Endothelial cell (in vitro differentiated cells): Measurements from ENCODE around the gene NAGPA. TPM values are rescaled to one million over a fixed set of nuclear protein-coding genes. Genes with fewer than 3 reads are reported as not detected.

Source experiments
- DNase-seq: peaks from one replicate; pipeline ENCODE4 v3.0.0; 2021; ENCODE audit warnings: low spot score
- H3K27ac Mint-ChIP-seq: one replicate; pipeline ENCODE4 v1.8.0; 2021; ENCODE audit warnings: mixed read lengths, inconsistent platforms; ENCODE audit not compliant: unreplicated experiment
- H3K27me3 Mint-ChIP-seq: one replicate; pipeline ENCODE4 v1.8.0; 2021; ENCODE audit warnings: mild to moderate bottlenecking, moderate library complexity, mixed read lengths, inconsistent platforms; ENCODE audit not compliant: unreplicated experiment
- H3K36me3 Mint-ChIP-seq: one replicate; pipeline ENCODE4 v1.8.0; 2021; ENCODE audit warnings: mild to moderate bottlenecking, low read depth, mixed read lengths, inconsistent platforms; ENCODE audit not compliant: unreplicated experiment
- H3K4me1 Mint-ChIP-seq: one replicate; pipeline ENCODE4 v1.8.0; 2021; ENCODE audit warnings: mild to moderate bottlenecking, mixed read lengths, inconsistent platforms; ENCODE audit not compliant: unreplicated experiment
- H3K4me3 Mint-ChIP-seq: one replicate; pipeline ENCODE4 v1.8.0; 2021; ENCODE audit warnings: mild to moderate bottlenecking, mixed read lengths, inconsistent platforms; ENCODE audit not compliant: unreplicated experiment
- H3K9me3 Mint-ChIP-seq: one replicate; pipeline ENCODE4 v1.8.0; 2021; ENCODE audit warnings: mixed read lengths, inconsistent platforms; ENCODE audit not compliant: unreplicated experiment
- CTCF ChIP-seq: fragments of 200-600 bp; sonication (generic); IDR thresholded peaks from one replicate; pipeline ENCODE4 v1.5.0; 2021; ENCODE audit warnings: antibody characterized with exemption; ENCODE audit not compliant: unreplicated experiment
- total RNA-seq: library from RNA; stranded (reverse); fragmentation: NEBNext Ultra II Directional; extraction: Animal tissue kit (Norgen Biotek cat#: 25700); gene quantifications from one replicate; pipeline ENCODE4 v1.2.1, GENCODE V29; 2021; ENCODE audit not compliant: unreplicated experiment

NAGPA gene
- total RNA-seq, 1 donor from 2014 or later, result 10.2 TPM

DNA sequence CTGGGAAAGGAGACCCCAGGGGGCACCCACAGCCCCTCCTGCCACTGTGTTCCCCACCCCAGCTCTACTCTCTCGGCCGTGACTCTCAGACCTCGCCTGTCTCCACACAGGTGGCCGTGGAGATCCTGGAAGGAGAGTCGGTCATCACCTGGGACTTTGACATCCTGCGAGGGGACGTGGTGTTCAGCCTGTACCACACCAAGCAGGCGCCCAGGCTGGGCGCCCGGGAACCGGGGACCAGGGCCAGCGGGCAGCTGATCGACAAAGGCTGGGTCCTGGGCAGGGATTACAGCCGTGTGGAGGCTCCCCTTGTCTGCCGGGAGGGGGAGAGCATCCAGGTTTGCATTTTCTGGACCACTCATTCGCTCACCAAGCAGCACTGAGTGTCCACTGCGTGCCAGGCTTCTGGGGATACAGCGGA is 25.4 kb downstream of the NAGPA start:
- Mint-ChIP-seq H3K4me3 (no peak overlapping the region), H3K27me3 (peaks cover 6% of the 10 kb centered on the region)
- TF ChIP-seq CTCF, result no peak

GRCh38 chr16:5007256-5007655 is 26.5 kb downstream of the NAGPA start:
- DNase-seq, result no peak
- no peak overlapping the region for H3K27ac Mint-ChIP-seq
- no peak overlapping the region for H3K4me3 Mint-ChIP-seq
- no peak for TF ChIP-seq CTCF
- peaks cover 4% of the 10 kb centered on the region for H3K4me1 Mint-ChIP-seq
- H3K27me3 Mint-ChIP-seq, result peaks cover 2% of the 10 kb centered on the region
- H3K36me3 Mint-ChIP-seq, result no peaks in the 10 kb centered on the region
- H3K9me3 Mint-ChIP-seq, result no peaks in the 10 kb centered on the region

More for the DNA sequence above, 25.4 kb downstream of the NAGPA start:
- H3K27ac Mint-ChIP-seq, result no peak overlapping the region
- no peak for DNase-seq
- no peaks in the 10 kb centered on the region for H3K36me3 Mint-ChIP-seq
- peaks cover 4% of the 10 kb centered on the region for H3K4me1 Mint-ChIP-seq
- H3K9me3 Mint-ChIP-seq, result no peaks in the 10 kb centered on the region

- no peak overlapping the region for H3K27ac Mint-ChIP-seq
- no peak for DNase-seq
Observed at GRCh38 chr16:5006348-5007193, 27.2 kb downstream of the NAGPA start.

GRCh38 chr16:5005916-5006315 is 27.8 kb downstream of the NAGPA start:
- Mint-ChIP-seq H3K4me3 (no peak overlapping the region), H3K27me3 (peaks cover 3% of the 10 kb centered on the region), H3K27ac (no peak overlapping the region), H3K4me1 (peaks cover 4% of the 10 kb centered on the region), H3K9me3 (no peaks in the 10 kb centered on the region), H3K36me3 (no peaks in the 10 kb centered on the region)
- DNase-seq, result no peak
- no peak for TF ChIP-seq CTCF

More at GRCh38 chr16:5006348-5007193, 27.2 kb downstream of the NAGPA start:
- Mint-ChIP-seq H3K4me1 (peaks cover 4% of the 10 kb centered on the region), H3K9me3 (no peaks in the 10 kb centered on the region), H3K36me3 (no peaks in the 10 kb centered on the region), H3K27me3 (peaks cover 2% of the 10 kb centered on the region), H3K4me3 (no peak overlapping the region)
- TF ChIP-seq CTCF, result no peak

- TF ChIP-seq CTCF, result no peak
- no peaks in the 10 kb centered on the region for H3K36me3 Mint-ChIP-seq
- H3K27me3 Mint-ChIP-seq, result peaks cover 3% of the 10 kb centered on the region
- DNase-seq, result no peak
- H3K9me3 Mint-ChIP-seq, result no peaks in the 10 kb centered on the region
- no peak overlapping the region for H3K27ac Mint-ChIP-seq
- no peak overlapping the region for H3K4me3 Mint-ChIP-seq
- peaks cover 4% of the 10 kb centered on the region for H3K4me1 Mint-ChIP-seq
Observed at GRCh38 chr16:5004311-5004710, 29.4 kb downstream of the NAGPA start.
